Hepatocyte (in vitro differentiated cells): ENCODE measurements around the gene HDAC6.

Experiments
- CTCF ChIP-seq: fragments of 200-600 bp; sonication (generic); IDR thresholded peaks from 2 replicates; pipeline ENCODE4 v1.5.1; 2016; ENCODE audit warnings: antibody characterized with exemption, mild to moderate bottlenecking; ENCODE audit not compliant: poor library complexity
- EZH2 ChIP-seq: fragments of 200-600 bp; sonication (generic); IDR thresholded peaks from 2 replicates; pipeline ENCODE4 v1.6.1; 2016; ENCODE audit warnings: antibody characterized with exemption, mild to moderate bottlenecking, borderline replicate concordance
- EZH2phosphoT487 ChIP-seq: fragments of 200-600 bp; sonication (generic); IDR thresholded peaks from one replicate; pipeline ENCODE4 v1.6.1; 2018; ENCODE audit warnings: antibody characterized with exemption, mild to moderate bottlenecking, low read depth, moderate library complexity; ENCODE audit not compliant: unreplicated experiment, severe bottlenecking

- TF ChIP-seq CTCF = no peak
- TF ChIP-seq EZH2 = no peak
- no peak for TF ChIP-seq EZH2phosphoT487
Observed at GRCh38 chrX:48800574-48801279, 1.1 kb upstream of the HDAC6 start.
